Naive thymus-derived CD4-positive, alpha-beta T cell (primary cell): ENCODE measurements around the gene ABCG1. TPM values are rescaled to one million over a fixed set of nuclear protein-coding genes. Genes with fewer than 3 reads are reported as not detected.

Experiments used
- ATAC-seq: fragments of 150-1000 bp; cut with Tn5 transposase; 2 replicates; pipeline ENCODE4 v1.10.0; 2021; ENCODE audit warnings: mild to moderate bottlenecking, moderate library complexity
- CTCF ChIA-PET: fragments of 350-600 bp; sonication (Branson Sonifier 250); formaldehyde crosslinking; loops from one replicate; lab custom pipeline; 2021; ENCODE audit warnings: antibody characterized with exemption; lab: Charles Lee
- POLR2A ChIA-PET: fragments of 350-600 bp; sonication (Branson Sonifier 250); formaldehyde crosslinking; loops from one replicate; lab custom pipeline; 2021; ENCODE audit warnings: antibody characterized with exemption, inconsistent platforms; lab: Charles Lee
- DNase-seq, 9 donors: peaks; one replicate each; pipeline versions ENCODE4 v3.0.0 to v3.0.0-alpha.2; 2020 to 2022; ENCODE audit warnings: mixed read lengths in 1 of 9
- H3K27ac ChIP-seq: one replicate; pipeline ENCODE4 v1.7.0; 2013; ENCODE audit warnings: mild to moderate bottlenecking, low read depth, low read length, moderate library complexity
- H3K27me3 ChIP-seq, 2 donors: one replicate each; pipeline ENCODE4 v1.7.0; 2013; ENCODE audit warnings: low read length in 2 of 2, mild to moderate bottlenecking in 2 of 2, moderate library complexity in 2 of 2; ENCODE audit not compliant: control insufficient read depth in 2 of 2, insufficient read depth in 2 of 2
- H3K36me3 ChIP-seq, 3 experiments: 1 replicate in 2 of 3; 2 replicates in 1 of 3; pipeline ENCODE4 v1.7.0; 2013; ENCODE audit warnings: low read length in 3 of 3, mild to moderate bottlenecking in 3 of 3, moderate library complexity in 1 of 3; ENCODE audit not compliant: insufficient read depth in 3 of 3, control insufficient read depth in 2 of 3
- H3K4me1 ChIP-seq, 2 donors: one replicate each; pipeline ENCODE4 v1.7.0; 2013; ENCODE audit warnings: low read length in 2 of 2, mild to moderate bottlenecking in 2 of 2, moderate library complexity in 1 of 2; ENCODE audit not compliant: control insufficient read depth in 2 of 2, insufficient read depth in 2 of 2
- H3K4me3 ChIP-seq: 2 replicates; pipeline ENCODE4 v1.7.0; 2013; ENCODE audit warnings: mild to moderate bottlenecking, low read length
- H3K9me3 ChIP-seq, 3 experiments: 1 replicate in 2 of 3; 2 replicates in 1 of 3; pipeline ENCODE4 v1.7.0; 2013; ENCODE audit warnings: low read length in 3 of 3; ENCODE audit not compliant: control insufficient read depth in 2 of 3
- H3K27ac Mint-ChIP-seq, 9 donors: one replicate each; pipeline ENCODE4 v1.8.0; 2020 to 2022; ENCODE audit warnings: mixed read lengths in 9 of 9, mild to moderate bottlenecking in 8 of 9, moderate library complexity in 5 of 9, inconsistent platforms in 2 of 9
- H3K27me3 Mint-ChIP-seq, 5 donors: one replicate each; pipeline ENCODE4 v1.8.0; 2021 to 2022; ENCODE audit warnings: mixed read lengths in 5 of 5, mild to moderate bottlenecking in 1 of 5
- H3K36me3 Mint-ChIP-seq, 5 donors: one replicate each; pipeline ENCODE4 v1.8.0; 2020 to 2022; ENCODE audit warnings: mixed read lengths in 5 of 5, mild to moderate bottlenecking in 3 of 5, inconsistent platforms in 1 of 5
- H3K4me1 Mint-ChIP-seq, 7 donors: one replicate each; pipeline ENCODE4 v1.8.0; 2020 to 2022; ENCODE audit warnings: mixed read lengths in 7 of 7, mild to moderate bottlenecking in 3 of 7, inconsistent platforms in 1 of 7
- H3K4me3 Mint-ChIP-seq, 10 donors: one replicate each; pipeline ENCODE4 v1.8.0; 2020 to 2022; ENCODE audit warnings: mild to moderate bottlenecking in 10 of 10, mixed read lengths in 10 of 10, moderate library complexity in 6 of 10, inconsistent platforms in 2 of 10
- H3K9me3 Mint-ChIP-seq, 11 donors: one replicate each; pipeline ENCODE4 v1.8.0; 2020 to 2022; ENCODE audit warnings: mixed read lengths in 11 of 11, mild to moderate bottlenecking in 4 of 11, inconsistent platforms in 1 of 11, moderate library complexity in 1 of 11
- intact Hi-C, 2 donors: fragments of 100-400 bp; cut with micrococcal nuclease; formaldehyde crosslinking; loops; one replicate each; pipeline ENCODE4 v1.15.1; 2023
- polyA plus RNA-seq, 2 donors: library from polyadenylated mRNA; unstranded; fragments of 300-500 nt; fragmentation: Illumina TruSeq; gene quantifications; one replicate each; pipeline ENCODE4 v1.2.3, GENCODE V29; 2021
- total RNA-seq, 6 experiments: library from RNA in 5 of 6; stranded (reverse) in 5 of 6; gene quantifications; 1 replicate in 5 of 6; 2 replicates in 1 of 6; pipeline ENCODE4 v1.2.3 and lab custom pipeline; 2021 to 2026

The ABCG1 gene
- total and polyA plus RNA-seq, 7 experiments from 2014 or later: 0.67 to 49.7 (median 17.0) TPM

DNA sequence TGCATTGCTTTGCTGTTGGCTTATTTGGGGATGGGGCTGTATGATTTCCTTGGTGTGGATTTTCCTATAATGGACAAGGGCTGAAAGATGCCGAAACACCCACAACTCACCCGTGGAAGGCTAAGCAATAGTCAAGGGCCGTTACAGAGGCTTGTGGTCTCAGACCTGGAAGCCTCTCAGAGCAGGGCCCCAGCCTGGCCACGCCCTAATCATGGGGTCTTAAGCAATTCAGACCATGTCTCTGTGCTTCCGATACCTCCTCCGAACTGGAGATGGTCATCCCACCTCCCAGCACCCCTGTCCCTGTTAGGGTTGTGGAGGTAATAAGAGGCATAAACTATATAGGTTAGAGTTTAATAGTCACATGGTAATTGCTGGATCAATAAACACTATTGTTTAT, 3.4 kb downstream of the ABCG1 start:
- Histone ChIP-seq H3K4me1 (peaks cover 7 to 16% of the 10 kb centered on the region in 2 donors), H3K27ac (no peak overlapping the region), H3K9me3 (no peaks in the 10 kb centered on the region), H3K27me3 (no peaks in the 10 kb centered on the region), H3K36me3 (peaks cover 2 to 27% (median 4%) of the 10 kb centered on the region in 3 experiments), H3K4me3 (no peak overlapping the region)
- peak overlapping the region in 3 of 9 donors; percentile 6 to 26 (median 17) for H3K27ac Mint-ChIP-seq
- peaks cover 0 to under 1% (median 0%) of the 10 kb centered on the region in 5 donors for H3K27me3 Mint-ChIP-seq
- peak overlapping the region in 1 of 10 donors; percentile 1 for H3K4me3 Mint-ChIP-seq
- H3K4me1 Mint-ChIP-seq: peaks cover 22 to 66% (median 57%) of the 10 kb centered on the region in 7 donors
- ATAC-seq (no peak), DNase-seq (no peak)
- H3K36me3 Mint-ChIP-seq: peaks cover 4 to 34% (median 20%) of the 10 kb centered on the region in 5 donors
- intact Hi-C loops: no loop called here
- ChIA-PET CTCF (no interaction called here), POLR2A (no interaction called here)
- H3K9me3 Mint-ChIP-seq: peaks cover 0 to 2% (median 0%) of the 10 kb centered on the region in 11 donors

DNA sequence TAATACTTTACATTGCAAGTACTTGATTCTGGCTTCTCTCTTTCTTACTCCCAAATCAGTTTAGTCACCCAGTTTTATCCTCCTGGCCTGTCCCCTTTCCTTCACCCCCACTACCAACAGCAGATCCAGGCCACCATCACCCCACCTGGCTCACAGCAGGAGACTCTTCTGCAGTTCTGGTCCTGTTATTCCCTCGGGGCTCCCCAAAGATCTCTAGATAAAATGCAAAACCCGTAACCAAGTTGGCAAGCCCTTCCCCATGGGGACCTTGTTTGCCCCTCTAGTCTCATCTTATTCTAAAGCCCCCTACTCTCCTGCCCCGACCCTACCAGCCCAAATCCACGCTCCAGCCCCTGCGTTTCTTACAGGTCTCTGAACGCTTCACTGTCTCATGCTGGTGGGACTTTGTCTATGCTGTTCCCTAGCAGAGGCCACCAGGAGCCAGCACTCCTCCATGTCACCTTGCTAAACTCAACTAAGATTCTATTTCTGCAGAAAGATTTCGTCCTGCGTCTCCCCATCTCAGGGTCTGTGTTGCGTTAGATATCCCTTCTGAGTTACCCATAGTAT, 4.0 kb downstream of the ABCG1 start:
- H3K4me1 Mint-ChIP-seq: peaks cover 27 to 71% (median 62%) of the 10 kb centered on the region in 7 donors
- Histone ChIP-seq H3K27ac (no peak overlapping the region), H3K9me3 (no peaks in the 10 kb centered on the region), H3K4me3 (no peak overlapping the region), H3K36me3 (peaks cover 2 to 27% (median 4%) of the 10 kb centered on the region in 3 experiments), H3K27me3 (no peaks in the 10 kb centered on the region), H3K4me1 (peaks cover 10 to 21% of the 10 kb centered on the region in 2 donors)
- H3K9me3 Mint-ChIP-seq: peaks cover 0 to 5% (median 0%) of the 10 kb centered on the region in 11 donors
- DNase-seq: no peak
- CTCF ChIA-PET: no interaction called here
- H3K36me3 Mint-ChIP-seq: peaks cover 4 to 39% (median 23%) of the 10 kb centered on the region in 5 donors
- ATAC-seq: no peak
- intact Hi-C loops: no loop called here
- no peaks in the 10 kb centered on the region for H3K27me3 Mint-ChIP-seq
- H3K27ac Mint-ChIP-seq: peak overlapping the region in 5 of 9 donors; percentile 6 to 76 (median 26)
- POLR2A ChIA-PET: no interaction called here
- peak overlapping the region in 1 of 10 donors; percentile 42 for H3K4me3 Mint-ChIP-seq

DNA sequence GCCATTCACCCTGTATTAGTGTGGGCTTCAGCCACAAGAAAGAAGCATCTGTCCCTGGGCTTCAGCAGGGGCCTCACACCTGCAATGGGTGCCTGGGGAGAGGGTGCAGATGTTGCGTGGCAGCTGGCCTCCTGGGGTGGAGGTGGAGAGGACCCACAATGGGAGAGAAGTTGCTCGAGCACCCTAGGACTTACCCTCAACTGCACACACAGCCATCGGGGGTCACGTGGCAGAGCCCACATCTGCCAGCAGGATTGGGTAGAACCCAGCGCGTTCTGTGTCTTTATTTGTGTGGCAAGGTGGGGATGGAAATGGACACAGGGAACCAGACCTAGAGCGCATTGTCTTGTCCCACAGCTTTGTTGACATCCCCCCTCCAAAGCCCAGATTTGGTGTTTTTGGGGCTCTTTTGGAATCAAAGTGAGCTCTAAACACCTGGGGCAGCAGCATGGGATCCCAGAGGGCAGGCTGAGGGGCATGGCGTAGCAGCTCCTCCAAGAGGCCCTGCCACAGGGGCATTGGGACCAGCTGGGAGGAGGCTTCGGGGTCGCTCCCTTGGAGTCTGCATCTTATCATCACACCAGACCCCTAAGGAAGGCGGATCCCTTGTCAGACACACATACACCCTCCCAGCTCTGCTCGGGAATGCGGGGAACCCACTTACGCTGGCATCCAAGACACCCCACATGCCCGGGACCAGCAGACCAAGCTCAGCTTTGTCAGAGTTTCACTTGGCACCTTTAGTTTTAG, 5.1 kb downstream of the ABCG1 start:
- H3K4me1 Mint-ChIP-seq: peaks cover 36 to 82% (median 73%) of the 10 kb centered on the region in 7 donors
- POLR2A ChIA-PET: no interaction called here
- H3K9me3 Mint-ChIP-seq: peaks cover 0 to 5% (median 0%) of the 10 kb centered on the region in 11 donors
- no peak for ATAC-seq
- Histone ChIP-seq H3K27me3 (no peaks in the 10 kb centered on the region), H3K4me3 (no peak overlapping the region), H3K9me3 (no peaks in the 10 kb centered on the region), H3K4me1 (peaks cover 19 to 32% of the 10 kb centered on the region in 2 donors), H3K27ac (no peak overlapping the region), H3K36me3 (peaks cover 2 to 27% (median 4%) of the 10 kb centered on the region in 3 experiments)
- no peaks in the 10 kb centered on the region for H3K27me3 Mint-ChIP-seq
- CTCF ChIA-PET: interaction anchor here (0.6 kb wide), 1 partner anchor 125 kb away, joined by 3 read pairs; no protein-coding TSS in a partner anchor
- peaks cover 4 to 40% (median 23%) of the 10 kb centered on the region in 5 donors for H3K36me3 Mint-ChIP-seq
- DNase-seq: peak in 1 of 9 donors; percentile 6
- no peak overlapping the region for H3K4me3 Mint-ChIP-seq
- H3K27ac Mint-ChIP-seq: peak overlapping the region in 1 of 9 donors; percentile 51
- intact Hi-C loops: no loop called here

DNA sequence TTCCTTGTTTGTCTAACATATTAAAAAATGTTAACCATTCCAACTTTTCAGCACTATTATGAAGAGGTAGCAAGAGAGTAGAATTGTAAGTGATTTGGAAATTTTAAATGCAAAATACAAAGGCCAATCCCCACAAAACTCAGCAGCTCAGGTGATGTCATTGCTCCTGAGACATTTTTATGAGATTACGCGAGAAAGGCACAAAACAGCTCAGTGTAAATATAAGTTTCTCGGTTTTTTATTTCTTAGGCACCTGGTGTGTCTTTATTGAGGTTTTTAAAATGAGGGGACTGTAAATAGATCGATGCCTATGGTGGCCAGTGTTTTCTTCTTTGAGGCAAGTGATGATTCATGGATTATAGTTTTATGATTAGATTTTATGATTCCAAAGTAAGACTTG, 6.1 kb downstream of the ABCG1 start:
- Mint-ChIP-seq H3K36me3 (peaks cover 4 to 40% (median 21%) of the 10 kb centered on the region in 5 donors), H3K4me3 (no peak overlapping the region), H3K27ac (peak overlapping the region in 3 of 9 donors; percentile 18 to 61 (median 43)), H3K9me3 (peaks cover 0 to 5% (median 0%) of the 10 kb centered on the region in 11 donors), H3K27me3 (no peaks in the 10 kb centered on the region), H3K4me1 (peaks cover 40 to 90% (median 82%) of the 10 kb centered on the region in 7 donors)
- Histone ChIP-seq H3K36me3 (peaks cover 2 to 19% (median 4%) of the 10 kb centered on the region in 3 experiments), H3K27ac (no peak overlapping the region), H3K4me3 (no peak overlapping the region), H3K9me3 (no peaks in the 10 kb centered on the region), H3K27me3 (no peaks in the 10 kb centered on the region), H3K4me1 (peaks cover 25 to 37% of the 10 kb centered on the region in 2 donors)
- CTCF ChIA-PET: no interaction called here
- no peak for DNase-seq
- no peak for ATAC-seq
- POLR2A ChIA-PET: interaction anchor here (0.6 kb wide), 1 partner anchor 34 kb away, joined by 3 read pairs; no protein-coding TSS in a partner anchor
- intact Hi-C loops: no loop called here

DNA sequence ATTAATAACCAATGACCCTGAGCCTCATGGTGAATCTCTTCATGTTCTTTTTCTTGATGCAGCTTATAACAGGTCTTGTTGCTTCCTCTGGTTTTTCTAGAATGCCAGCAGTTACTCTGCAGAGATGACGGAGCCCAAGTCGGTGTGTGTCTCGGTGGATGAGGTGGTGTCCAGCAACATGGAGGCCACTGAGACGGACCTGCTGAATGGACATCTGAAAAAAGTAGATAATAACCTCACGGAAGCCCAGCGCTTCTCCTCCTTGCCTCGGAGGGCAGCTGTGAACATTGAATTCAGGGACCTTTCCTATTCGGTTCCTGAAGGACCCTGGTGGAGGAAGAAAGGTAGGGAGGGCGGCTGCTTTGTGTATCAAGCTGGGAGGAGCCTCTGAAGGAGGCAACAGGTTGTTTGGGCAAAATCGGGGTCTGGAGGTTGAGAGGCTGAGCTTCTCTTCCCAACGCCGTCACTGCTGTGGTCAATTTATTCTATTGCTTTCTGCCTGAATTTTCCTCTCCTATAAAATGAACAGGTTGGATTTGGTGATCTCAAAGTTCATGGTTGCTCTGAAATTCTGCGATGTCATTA, 6.7 kb downstream of the ABCG1 start:
- Histone ChIP-seq H3K4me1 (peaks cover 23 to 35% of the 10 kb centered on the region in 2 donors), H3K36me3 (peaks cover 2 to 19% (median 4%) of the 10 kb centered on the region in 3 experiments), H3K9me3 (no peaks in the 10 kb centered on the region), H3K4me3 (no peak overlapping the region), H3K27me3 (no peaks in the 10 kb centered on the region), H3K27ac (no peak overlapping the region)
- DNase-seq (no peak), ATAC-seq (no peak)
- intact Hi-C loops: no loop called here
- peak overlapping the region in 1 of 10 donors; percentile 21 for H3K4me3 Mint-ChIP-seq
- H3K4me1 Mint-ChIP-seq: peaks cover 41 to 90% (median 82%) of the 10 kb centered on the region in 7 donors
- H3K9me3 Mint-ChIP-seq: peaks cover 0 to 5% (median 0%) of the 10 kb centered on the region in 11 donors
- H3K36me3 Mint-ChIP-seq: peaks cover 4 to 43% (median 19%) of the 10 kb centered on the region in 5 donors
- POLR2A ChIA-PET: interaction anchor here (1.1 to 1.7 kb wide), 2 partner anchors 13 to 33 kb away, joined by 3 to 4 read pairs; no protein-coding TSS in a partner anchor
- no peaks in the 10 kb centered on the region for H3K27me3 Mint-ChIP-seq
- peak overlapping the region in 5 of 9 donors; percentile 10 to 96 (median 57) for H3K27ac Mint-ChIP-seq
- CTCF ChIA-PET: no interaction called here

DNA sequence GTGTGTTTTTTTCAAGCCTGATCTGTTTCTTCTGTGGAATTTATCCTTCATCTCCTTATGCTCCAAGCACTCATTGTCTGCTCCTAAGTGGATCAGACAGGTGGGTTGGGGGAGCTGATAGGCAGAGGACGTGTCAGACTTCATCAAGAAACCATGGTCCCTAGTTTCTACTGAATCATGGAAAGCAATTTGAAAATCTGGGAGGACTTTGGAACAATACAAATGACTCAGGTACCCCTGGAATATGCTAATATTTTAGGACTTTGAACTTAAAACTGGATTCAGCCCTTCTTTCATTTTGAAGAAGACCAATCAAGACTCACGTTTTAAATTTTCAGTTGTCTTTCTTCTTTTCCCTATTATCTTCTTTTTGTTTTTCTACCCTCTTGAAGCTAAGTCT, 7.7 kb downstream of the ABCG1 start:
- Histone ChIP-seq H3K9me3 (no peaks in the 10 kb centered on the region), H3K27ac (peak overlapping the region; percentile 71), H3K36me3 (peaks cover 2 to 19% (median 4%) of the 10 kb centered on the region in 3 experiments), H3K27me3 (no peaks in the 10 kb centered on the region), H3K4me1 (peaks cover 29 to 34% of the 10 kb centered on the region in 2 donors), H3K4me3 (no peak overlapping the region)
- Mint-ChIP-seq H3K27ac (peak overlapping the region in 7 of 9 donors; percentile 10 to 96 (median 57)), H3K9me3 (peaks cover 0 to 5% (median 0%) of the 10 kb centered on the region in 11 donors), H3K4me3 (peak overlapping the region in 2 of 10 donors; percentile 12 to 20), H3K27me3 (no peaks in the 10 kb centered on the region), H3K36me3 (peaks cover 4 to 43% (median 19%) of the 10 kb centered on the region in 5 donors), H3K4me1 (peaks cover 44 to 93% (median 85%) of the 10 kb centered on the region in 7 donors)
- POLR2A ChIA-PET: interaction anchor here (1.1 to 1.7 kb wide), 2 partner anchors 12 to 34 kb away, joined by 3 to 4 read pairs; no protein-coding TSS in a partner anchor
- DNase-seq: no peak
- CTCF ChIA-PET: interaction anchor here (1.0 to 1.1 kb wide), 2 partner anchors 32 to 81 kb away, joined by 4 read pairs; no protein-coding TSS in a partner anchor
- ATAC-seq: no peak
- intact Hi-C loops: no loop called here
